WTC11 (cell line): ENCODE data around the gene VPS52. TPM values are rescaled to one million over a fixed set of nuclear protein-coding genes. Genes with fewer than 3 reads are reported as not detected.

Source experiments
- ATAC-seq: fragments of 200-7000 bp; cut with Tn5 transposase; 2 replicates; pipeline ENCODE4 v1.10.0; 2021; ENCODE audit warnings: mild to moderate bottlenecking, moderate library complexity
- CTCF ChIA-PET: fragments of 300-600 bp; sonication (Branson Sonifier 250); formaldehyde crosslinking; loops from one replicate; lab custom pipeline; 2021; ENCODE audit warnings: antibody characterized with exemption; lab: Charles Lee
- POLR2A ChIA-PET: fragments of 350-600 bp; sonication (Branson Sonifier 250); formaldehyde crosslinking; loops from one replicate; lab custom pipeline; 2021; ENCODE audit warnings: antibody characterized with exemption; lab: Charles Lee
- DNase-seq: peaks from one replicate; pipeline ENCODE4 v3.0.0; 2021; ENCODE audit warnings: low spot score
- H3K27ac Mint-ChIP-seq: 2 replicates; pipeline ENCODE4 v1.8.0; 2021; ENCODE audit warnings: mixed read lengths
- H3K27me3 Mint-ChIP-seq: 2 replicates; pipeline ENCODE4 v1.8.0; 2021; ENCODE audit warnings: low read depth, mild to moderate bottlenecking, moderate library complexity, mixed read lengths
- H3K36me3 Mint-ChIP-seq: 2 replicates; pipeline ENCODE4 v1.8.0; 2021; ENCODE audit warnings: mixed read lengths
- H3K4me1 Mint-ChIP-seq: 2 replicates; pipeline ENCODE4 v1.8.0; 2022; ENCODE audit warnings: mixed read lengths
- H3K4me3 Mint-ChIP-seq: 2 replicates; pipeline ENCODE4 v1.8.0; 2021; ENCODE audit warnings: mild to moderate bottlenecking, moderate library complexity, mixed read lengths
- H3K9me3 Mint-ChIP-seq: 2 replicates; pipeline ENCODE4 v1.8.0; 2021; ENCODE audit warnings: mixed read lengths
- ATF1 ChIP-seq: sonication (generic); formaldehyde crosslinking; IDR thresholded peaks from 2 replicates; pipeline ENCODE4 v1.8.1; 2023; ENCODE audit warnings: mild to moderate bottlenecking, moderate library complexity, missing genetic modification reagents
- CDX4 ChIP-seq: fragments of 250-450 bp; sonication (Bioruptor Pico); IDR thresholded peaks from 2 replicates; pipeline ENCODE4 v1.9.0; 2021; ENCODE audit warnings: moderate library complexity, mild to moderate bottlenecking, inconsistent platforms, borderline replicate concordance
- CREM ChIP-seq: sonication (generic); formaldehyde crosslinking; IDR thresholded peaks from 2 replicates; pipeline ENCODE4 v1.8.1; 2022; ENCODE audit warnings: mild to moderate bottlenecking, missing genetic modification reagents, moderate library complexity
- ELF4 ChIP-seq: sonication (generic); formaldehyde crosslinking; IDR thresholded peaks from 2 replicates; pipeline ENCODE4 v1.8.1; 2022; ENCODE audit warnings: low read depth, mild to moderate bottlenecking, moderate library complexity, missing genetic modification reagents
- ETV6 ChIP-seq: sonication (generic); formaldehyde crosslinking; IDR thresholded peaks from 2 replicates; pipeline ENCODE4 v1.8.1; 2022; ENCODE audit warnings: mild to moderate bottlenecking, missing genetic modification reagents
- GABPB1 ChIP-seq: sonication (generic); formaldehyde crosslinking; IDR thresholded peaks from 2 replicates; pipeline ENCODE4 v1.8.1; 2023; ENCODE audit warnings: mild to moderate bottlenecking, missing genetic modification reagents
- JUN ChIP-seq: sonication (generic); formaldehyde crosslinking; IDR thresholded peaks from 2 replicates; pipeline ENCODE4 v1.8.0; 2023; ENCODE audit warnings: mild to moderate bottlenecking, missing genetic modification reagents
- KAT7 ChIP-seq: sonication (generic); formaldehyde crosslinking; IDR thresholded peaks from 2 replicates; pipeline ENCODE4 v1.8.1; 2023; ENCODE audit warnings: missing genetic modification reagents, mild to moderate bottlenecking, borderline replicate concordance
- MLX ChIP-seq: sonication (generic); formaldehyde crosslinking; IDR thresholded peaks from 2 replicates; pipeline ENCODE4 v1.8.1; 2023; ENCODE audit warnings: mild to moderate bottlenecking, missing genetic modification reagents, moderate library complexity
- MYBL2 ChIP-seq: sonication (generic); formaldehyde crosslinking; IDR thresholded peaks from 2 replicates; pipeline ENCODE4 v1.8.1; 2023; ENCODE audit warnings: mild to moderate bottlenecking, moderate library complexity, missing genetic modification reagents
- NFE2L1 ChIP-seq: sonication (generic); formaldehyde crosslinking; IDR thresholded peaks from 2 replicates; pipeline ENCODE4 v1.8.1; 2023; ENCODE audit warnings: missing genetic modification reagents
- NR1H2 ChIP-seq: sonication (generic); formaldehyde crosslinking; IDR thresholded peaks from 2 replicates; pipeline ENCODE4 v1.9.0; 2021; ENCODE audit warnings: mild to moderate bottlenecking, moderate library complexity, missing genetic modification reagents
- NR3C1 ChIP-seq: sonication (generic); formaldehyde crosslinking; conservative IDR thresholded peaks from 2 replicates; pipeline ENCODE4 v1.8.1; 2023; ENCODE audit warnings: low read depth, mild to moderate bottlenecking, missing genetic modification reagents
- PRRX2 ChIP-seq: fragments of 250-450 bp; sonication (Bioruptor Pico); IDR thresholded peaks from 2 replicates; pipeline ENCODE4 v1.8.0; 2021; ENCODE audit warnings: mild to moderate bottlenecking
- TCF7 ChIP-seq: sonication (generic); formaldehyde crosslinking; IDR thresholded peaks from 2 replicates; pipeline ENCODE4 v1.8.0; 2022; ENCODE audit warnings: mild to moderate bottlenecking, low read depth, missing genetic modification reagents, moderate library complexity
- total RNA-seq: library from RNA; stranded (reverse); gene quantifications from 3 replicates; pipeline ENCODE4 v1.2.3, GENCODE V29; 2021
- TF ChIP-seq, protein P1 (sequence below): fragments of 250-450 bp; sonication (Bioruptor Pico); IDR thresholded peaks from 2 replicates; pipeline ENCODE4 v1.9.0; 2021; ENCODE audit warnings: mild to moderate bottlenecking
- TF ChIP-seq, protein P2 (sequence below): sonication (generic); formaldehyde crosslinking; IDR thresholded peaks from 2 replicates; pipeline ENCODE4 v1.8.1; 2023; ENCODE audit warnings: mild to moderate bottlenecking, missing genetic modification reagents, borderline replicate concordance
- TF ChIP-seq, protein P3 (sequence below): sonication (generic); formaldehyde crosslinking; IDR thresholded peaks from 2 replicates; pipeline ENCODE4 v1.8.0; 2022; ENCODE audit warnings: mild to moderate bottlenecking, missing genetic modification reagents
- TF ChIP-seq, protein P4 (sequence below): fragments of 250-450 bp; sonication (Bioruptor Pico); IDR thresholded peaks from 2 replicates; pipeline ENCODE4 v1.9.0; 2021; ENCODE audit warnings: mild to moderate bottlenecking
- TF ChIP-seq, protein P5 (sequence below): fragments of 250-450 bp; sonication (Bioruptor Pico); conservative IDR thresholded peaks from 2 replicates; pipeline ENCODE4 v1.9.0; 2021; ENCODE audit warnings: mild to moderate bottlenecking
- TF ChIP-seq, protein P6 (sequence below): sonication (generic); formaldehyde crosslinking; IDR thresholded peaks from 2 replicates; pipeline ENCODE4 v1.8.1; 2022; ENCODE audit warnings: mild to moderate bottlenecking, missing genetic modification reagents, moderate library complexity, borderline replicate concordance
- TF ChIP-seq, protein P7 (sequence below): fragments of 250-450 bp; sonication (Bioruptor Pico); IDR thresholded peaks from 2 replicates; pipeline ENCODE4 v2.1.2; 2022; ENCODE audit warnings: mild to moderate bottlenecking, moderate library complexity

VPS52 gene
- total RNA-seq, 1 experiment from 2014 or later, result 46.8 TPM

GRCh38 chr6:33213166-33213988 lies 58.3 kb downstream of the VPS52 start:
- Mint-ChIP-seq H3K9me3 (no peaks in the 10 kb centered on the region), H3K27me3 (peaks cover 66% of the 10 kb centered on the region), H3K36me3 (peaks cover 12% of the 10 kb centered on the region), H3K4me1 (peaks cover 49% of the 10 kb centered on the region), H3K27ac (no peak overlapping the region; the same call in 1 of the 2 replicates), H3K4me3 (peak overlapping the region; percentile 95)
- peak; percentile 68 for DNase-seq
- CTCF ChIA-PET, result interaction anchor here (0.6 to 5.7 kb wide), 6 partner anchors 9 to 87 kb away, joined by 3 to 83 read pairs (median 5); partner anchors contain the start of genes B3GALT4, HSD17B8, RXRB and SLC39A7
- POLR2A ChIA-PET, result interaction anchor here (1.1 kb wide), 1 partner anchor 35 kb away, joined by 4 read pairs; no protein-coding TSS in a partner anchor
- ATAC-seq, result peak; percentile 38
- no peak for TF ChIP-seq TCF7 (CRISPR knock-in tag)
- TF ChIP-seq, protein P1, sequence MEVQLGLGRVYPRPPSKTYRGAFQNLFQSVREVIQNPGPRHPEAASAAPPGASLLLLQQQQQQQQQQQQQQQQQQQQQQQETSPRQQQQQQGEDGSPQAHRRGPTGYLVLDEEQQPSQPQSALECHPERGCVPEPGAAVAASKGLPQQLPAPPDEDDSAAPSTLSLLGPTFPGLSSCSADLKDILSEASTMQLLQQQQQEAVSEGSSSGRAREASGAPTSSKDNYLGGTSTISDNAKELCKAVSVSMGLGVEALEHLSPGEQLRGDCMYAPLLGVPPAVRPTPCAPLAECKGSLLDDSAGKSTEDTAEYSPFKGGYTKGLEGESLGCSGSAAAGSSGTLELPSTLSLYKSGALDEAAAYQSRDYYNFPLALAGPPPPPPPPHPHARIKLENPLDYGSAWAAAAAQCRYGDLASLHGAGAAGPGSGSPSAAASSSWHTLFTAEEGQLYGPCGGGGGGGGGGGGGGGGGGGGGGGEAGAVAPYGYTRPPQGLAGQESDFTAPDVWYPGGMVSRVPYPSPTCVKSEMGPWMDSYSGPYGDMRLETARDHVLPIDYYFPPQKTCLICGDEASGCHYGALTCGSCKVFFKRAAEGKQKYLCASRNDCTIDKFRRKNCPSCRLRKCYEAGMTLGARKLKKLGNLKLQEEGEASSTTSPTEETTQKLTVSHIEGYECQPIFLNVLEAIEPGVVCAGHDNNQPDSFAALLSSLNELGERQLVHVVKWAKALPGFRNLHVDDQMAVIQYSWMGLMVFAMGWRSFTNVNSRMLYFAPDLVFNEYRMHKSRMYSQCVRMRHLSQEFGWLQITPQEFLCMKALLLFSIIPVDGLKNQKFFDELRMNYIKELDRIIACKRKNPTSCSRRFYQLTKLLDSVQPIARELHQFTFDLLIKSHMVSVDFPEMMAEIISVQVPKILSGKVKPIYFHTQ (CRISPR knock-in tag), result no peak
- TF ChIP-seq ATF1 (CRISPR knock-in tag), result no peak
- TF ChIP-seq, protein P2, sequence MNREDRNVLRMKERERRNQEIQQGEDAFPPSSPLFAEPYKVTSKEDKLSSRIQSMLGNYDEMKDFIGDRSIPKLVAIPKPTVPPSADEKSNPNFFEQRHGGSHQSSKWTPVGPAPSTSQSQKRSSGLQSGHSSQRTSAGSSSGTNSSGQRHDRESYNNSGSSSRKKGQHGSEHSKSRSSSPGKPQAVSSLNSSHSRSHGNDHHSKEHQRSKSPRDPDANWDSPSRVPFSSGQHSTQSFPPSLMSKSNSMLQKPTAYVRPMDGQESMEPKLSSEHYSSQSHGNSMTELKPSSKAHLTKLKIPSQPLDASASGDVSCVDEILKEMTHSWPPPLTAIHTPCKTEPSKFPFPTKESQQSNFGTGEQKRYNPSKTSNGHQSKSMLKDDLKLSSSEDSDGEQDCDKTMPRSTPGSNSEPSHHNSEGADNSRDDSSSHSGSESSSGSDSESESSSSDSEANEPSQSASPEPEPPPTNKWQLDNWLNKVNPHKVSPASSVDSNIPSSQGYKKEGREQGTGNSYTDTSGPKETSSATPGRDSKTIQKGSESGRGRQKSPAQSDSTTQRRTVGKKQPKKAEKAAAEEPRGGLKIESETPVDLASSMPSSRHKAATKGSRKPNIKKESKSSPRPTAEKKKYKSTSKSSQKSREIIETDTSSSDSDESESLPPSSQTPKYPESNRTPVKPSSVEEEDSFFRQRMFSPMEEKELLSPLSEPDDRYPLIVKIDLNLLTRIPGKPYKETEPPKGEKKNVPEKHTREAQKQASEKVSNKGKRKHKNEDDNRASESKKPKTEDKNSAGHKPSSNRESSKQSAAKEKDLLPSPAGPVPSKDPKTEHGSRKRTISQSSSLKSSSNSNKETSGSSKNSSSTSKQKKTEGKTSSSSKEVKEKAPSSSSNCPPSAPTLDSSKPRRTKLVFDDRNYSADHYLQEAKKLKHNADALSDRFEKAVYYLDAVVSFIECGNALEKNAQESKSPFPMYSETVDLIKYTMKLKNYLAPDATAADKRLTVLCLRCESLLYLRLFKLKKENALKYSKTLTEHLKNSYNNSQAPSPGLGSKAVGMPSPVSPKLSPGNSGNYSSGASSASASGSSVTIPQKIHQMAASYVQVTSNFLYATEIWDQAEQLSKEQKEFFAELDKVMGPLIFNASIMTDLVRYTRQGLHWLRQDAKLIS (CRISPR knock-in tag), result no peak
- TF ChIP-seq NR1H2 (CRISPR knock-in tag), result no peak
- TF ChIP-seq MYBL2 (CRISPR knock-in tag), result peak; percentile 38; the same call in 1 of the 2 replicates
- TF ChIP-seq CREM, result no peak
- TF ChIP-seq, protein P3, sequence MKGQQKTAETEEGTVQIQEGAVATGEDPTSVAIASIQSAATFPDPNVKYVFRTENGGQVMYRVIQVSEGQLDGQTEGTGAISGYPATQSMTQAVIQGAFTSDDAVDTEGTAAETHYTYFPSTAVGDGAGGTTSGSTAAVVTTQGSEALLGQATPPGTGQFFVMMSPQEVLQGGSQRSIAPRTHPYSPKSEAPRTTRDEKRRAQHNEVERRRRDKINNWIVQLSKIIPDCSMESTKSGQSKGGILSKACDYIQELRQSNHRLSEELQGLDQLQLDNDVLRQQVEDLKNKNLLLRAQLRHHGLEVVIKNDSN, result no peak
- 0 out of 2 replicates have a peak, but pooled peaks have one; percentile 80 for TF ChIP-seq KAT7 (CRISPR knock-in tag)
- TF ChIP-seq, protein P4, sequence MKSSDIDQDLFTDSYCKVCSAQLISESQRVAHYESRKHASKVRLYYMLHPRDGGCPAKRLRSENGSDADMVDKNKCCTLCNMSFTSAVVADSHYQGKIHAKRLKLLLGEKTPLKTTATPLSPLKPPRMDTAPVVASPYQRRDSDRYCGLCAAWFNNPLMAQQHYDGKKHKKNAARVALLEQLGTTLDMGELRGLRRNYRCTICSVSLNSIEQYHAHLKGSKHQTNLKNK (CRISPR knock-in tag), result no peak
- no peak for TF ChIP-seq CDX4
- no peak; the same call in 1 of the 2 replicates for TF ChIP-seq PRRX2 (CRISPR knock-in tag)
- no peak for TF ChIP-seq GABPB1 (CRISPR knock-in tag)
- TF ChIP-seq ELF4 (CRISPR knock-in tag), result no peak
- no peak for TF ChIP-seq NR3C1 (CRISPR knock-in tag)
- TF ChIP-seq, protein P5, sequence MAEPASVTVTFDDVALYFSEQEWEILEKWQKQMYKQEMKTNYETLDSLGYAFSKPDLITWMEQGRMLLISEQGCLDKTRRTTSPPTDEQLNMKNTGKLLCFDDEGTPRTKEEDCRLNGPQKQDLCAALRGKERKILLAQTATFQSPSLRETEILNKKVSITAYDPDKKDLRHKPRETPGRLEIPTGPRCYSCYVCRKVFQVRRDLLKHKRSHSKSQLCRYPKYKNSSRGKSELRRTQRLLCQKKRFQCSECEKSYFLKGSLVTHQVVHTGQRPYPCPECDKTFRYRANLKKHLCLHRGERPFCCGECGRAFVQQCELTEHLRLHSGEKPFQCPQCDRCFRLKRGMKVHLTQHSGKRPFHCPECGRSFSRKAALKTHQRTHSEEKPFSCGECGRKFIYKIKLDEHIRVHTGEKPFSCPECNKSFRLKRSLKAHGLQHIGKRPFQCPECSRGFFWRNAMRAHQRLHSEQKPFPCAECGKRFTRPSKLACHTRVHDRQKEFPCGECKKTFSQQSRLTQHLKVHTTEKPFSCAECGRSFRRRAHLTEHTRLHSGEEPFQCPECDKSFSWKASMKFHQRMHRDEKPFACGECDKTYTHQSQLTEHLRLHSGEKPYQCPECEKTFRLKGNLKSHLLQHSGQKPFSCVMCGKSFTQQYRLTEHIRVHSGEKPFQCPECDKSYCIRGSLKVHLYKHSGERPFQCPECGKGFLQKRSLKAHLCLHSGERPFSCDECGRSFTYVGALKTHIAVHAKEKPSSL, result no peak
- no peak for TF ChIP-seq MLX (CRISPR knock-in tag)
- no peak for TF ChIP-seq ETV6
- TF ChIP-seq, protein P6, sequence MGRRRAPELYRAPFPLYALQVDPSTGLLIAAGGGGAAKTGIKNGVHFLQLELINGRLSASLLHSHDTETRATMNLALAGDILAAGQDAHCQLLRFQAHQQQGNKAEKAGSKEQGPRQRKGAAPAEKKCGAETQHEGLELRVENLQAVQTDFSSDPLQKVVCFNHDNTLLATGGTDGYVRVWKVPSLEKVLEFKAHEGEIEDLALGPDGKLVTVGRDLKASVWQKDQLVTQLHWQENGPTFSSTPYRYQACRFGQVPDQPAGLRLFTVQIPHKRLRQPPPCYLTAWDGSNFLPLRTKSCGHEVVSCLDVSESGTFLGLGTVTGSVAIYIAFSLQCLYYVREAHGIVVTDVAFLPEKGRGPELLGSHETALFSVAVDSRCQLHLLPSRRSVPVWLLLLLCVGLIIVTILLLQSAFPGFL (CRISPR knock-in tag), result no peak
- no peak; the same call in 1 of the 2 replicates for TF ChIP-seq NFE2L1 (CRISPR knock-in tag)
- TF ChIP-seq JUN (CRISPR knock-in tag), result no peak
- TF ChIP-seq, protein P7, sequence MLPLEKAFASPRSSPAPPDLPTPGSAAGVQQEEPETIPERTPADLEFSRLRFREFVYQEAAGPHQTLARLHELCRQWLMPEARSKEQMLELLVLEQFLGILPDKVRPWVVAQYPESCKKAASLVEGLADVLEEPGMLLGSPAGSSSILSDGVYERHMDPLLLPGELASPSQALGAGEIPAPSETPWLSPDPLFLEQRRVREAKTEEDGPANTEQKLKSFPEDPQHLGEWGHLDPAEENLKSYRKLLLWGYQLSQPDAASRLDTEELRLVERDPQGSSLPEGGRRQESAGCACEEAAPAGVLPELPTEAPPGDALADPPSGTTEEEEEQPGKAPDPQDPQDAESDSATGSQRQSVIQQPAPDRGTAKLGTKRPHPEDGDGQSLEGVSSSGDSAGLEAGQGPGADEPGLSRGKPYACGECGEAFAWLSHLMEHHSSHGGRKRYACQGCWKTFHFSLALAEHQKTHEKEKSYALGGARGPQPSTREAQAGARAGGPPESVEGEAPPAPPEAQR (CRISPR knock-in tag), result no peak
